NCI-H774 (cell line): ENCODE results near the gene SPEM3.

Experiments
- DNase-seq: peaks from one replicate; lab custom pipeline; 2025; lab: John Stamatoyannopoulos, UW

SPEM3 gene

GRCh38 chr17:7421186-7421585, 7.5 kb upstream of the SPEM3 start:
- no peak for DNase-seq

- DNase-seq = no peak
Observed at GRCh38 chr17:7423679-7424078, 5.0 kb upstream of the SPEM3 start.

GRCh38 chr17:7425316-7425715, 3.3 kb upstream of the SPEM3 start, which contains the start of gene SPEM2:
Gene SPEM2 (plus strand): TSS chr17:7425616. CDS start chr17:7425689, 73 bp downstream.
- DNase-seq = no peak

GRCh38 chr17:7425756-7426155, 2.9 kb upstream of the SPEM3 start:
- DNase-seq = no peak

- DNase-seq = no peak
Observed at GRCh38 chr17:7426203-7426863, 2.3 kb upstream of the SPEM3 start.

GRCh38 chr17:7426896-7427489, 1.7 kb upstream of the SPEM3 start:
- no peak for DNase-seq

GRCh38 chr17:7427549-7427948, 1.1 kb upstream of the SPEM3 start:
- DNase-seq = no peak

- DNase-seq = no peak
Observed at GRCh38 chr17:7429722-7430121, 1.1 kb downstream of the SPEM3 start.

- no peak for DNase-seq
Observed at GRCh38 chr17:7431231-7431630, 2.6 kb downstream of the SPEM3 start.

- DNase-seq = no peak
Observed at GRCh38 chr17:7432296-7432695, 3.6 kb downstream of the SPEM3 start.

- no peak for DNase-seq
Observed at GRCh38 chr17:7435676-7436555, 7.3 kb downstream of the SPEM3 start.

GRCh38 chr17:7436556-7437368, 8.1 kb downstream of the SPEM3 start:
- peak; percentile 48 for DNase-seq

GRCh38 chr17:7437369-7437863, 8.8 kb downstream of the SPEM3 start:
- no peak for DNase-seq

- DNase-seq = no peak
Observed at GRCh38 chr17:7437950-7438614, 9.4 kb downstream of the SPEM3 start.

- no peak for DNase-seq
Observed at GRCh38 chr17:7438656-7439460, 10.2 kb downstream of the SPEM3 start.

GRCh38 chr17:7439462-7440112, 10.9 kb downstream of the SPEM3 start, which contains the start of gene FGF11:
Gene FGF11 (plus strand): TSS chr17:7439512. CDS start chr17:7439621, 109 bp downstream.
- DNase-seq = no peak

GRCh38 chr17:7440113-7440833, 11.6 kb downstream of the SPEM3 start:
- DNase-seq = no peak

- no peak for DNase-seq
Observed at GRCh38 chr17:7440834-7441195, 12.2 kb downstream of the SPEM3 start.

- no peak for DNase-seq
Observed at GRCh38 chr17:7441266-7441665, 12.6 kb downstream of the SPEM3 start.
